ENCODE results near the gene CRYBA1. TPM values are rescaled to one million over a fixed set of nuclear protein-coding genes. Genes with fewer than 3 reads are reported as not detected.
"Not testable (repeated sequence)": the region's sequence is repeated elsewhere in the genome, so short reads cannot be mapped to it uniquely, and the experiment has no call there.

CRYBA1 gene
- polyA plus RNA-seq (2012; ENCODE audit: missing spikeins) = not detected

GRCh38 chr17:29246628-29247027 is at the start of gene CRYBA1:
CRYBA1 (plus strand) TSS chr17:29246859; CDS start chr17:29246864, 5 bp downstream.
- DNase-seq (ENCODE audit: insufficient read length) (no peak), FAIRE-seq (no peak)
- TF ChIP-seq POLR2A (IDR thresholded peaks at IDR 0.05; ENCODE audit: low read depth, low read length) (no peak), POLR2AphosphoS5 (IDR thresholded peaks at IDR 0.05; ENCODE audit: low read depth, low read length) (no peak), TAF1 (IDR thresholded peaks at IDR 0.05; ENCODE audit: borderline replicate concordance, low read depth, low read length) (no peak)

- no peak for FAIRE-seq
- DNase-seq (ENCODE audit: insufficient read length) = no peak
- no peak for TF ChIP-seq POLR2A (IDR thresholded peaks at IDR 0.05; ENCODE audit: low read depth, low read length)
- TF ChIP-seq TAF1 (IDR thresholded peaks at IDR 0.05; ENCODE audit: borderline replicate concordance, low read depth, low read length) = no peak
Observed at GRCh38 chr17:29197516-29198272, 49.0 kb upstream of the CRYBA1 start.

GRCh38 chr17:29204068-29204804 is 42.4 kb upstream of the CRYBA1 start:
- FAIRE-seq; DNase-seq (ENCODE audit: insufficient read length): not testable (repeated sequence)

- TF ChIP-seq TAF1 (IDR thresholded peaks at IDR 0.05; ENCODE audit: borderline replicate concordance, low read depth, low read length) = no peak
- no peak for TF ChIP-seq POLR2AphosphoS5 (IDR thresholded peaks at IDR 0.05; ENCODE audit: low read depth, low read length)
- TF ChIP-seq POLR2A (IDR thresholded peaks at IDR 0.05; ENCODE audit: low read depth, low read length) = no peak
- FAIRE-seq = no peak
- DNase-seq (ENCODE audit: insufficient read length) = no peak
Observed at GRCh38 chr17:29205047-29205446, 41.6 kb upstream of the CRYBA1 start.

- DNase-seq (ENCODE audit: insufficient read length) = no peak
- no peak for TF ChIP-seq TAF1 (IDR thresholded peaks at IDR 0.05; ENCODE audit: borderline replicate concordance, low read depth, low read length)
- TF ChIP-seq POLR2A (IDR thresholded peaks at IDR 0.05; ENCODE audit: low read depth, low read length) = no peak
- TF ChIP-seq POLR2AphosphoS5 (IDR thresholded peaks at IDR 0.05; ENCODE audit: low read depth, low read length) = no peak
- no peak for FAIRE-seq
Observed at GRCh38 chr17:29207975-29208374, 38.7 kb upstream of the CRYBA1 start.

- DNase-seq (ENCODE audit: insufficient read length) (no peak), FAIRE-seq (no peak)
- no peak for TF ChIP-seq POLR2AphosphoS5 (IDR thresholded peaks at IDR 0.05; ENCODE audit: low read depth, low read length)
- TF ChIP-seq TAF1 (IDR thresholded peaks at IDR 0.05; ENCODE audit: borderline replicate concordance, low read depth, low read length) = no peak
- TF ChIP-seq POLR2A (IDR thresholded peaks at IDR 0.05; ENCODE audit: low read depth, low read length) = no peak
Observed at GRCh38 chr17:29209073-29209472, 37.6 kb upstream of the CRYBA1 start.

- no peak for FAIRE-seq
Observed at GRCh38 chr17:29210879-29211278, 35.8 kb upstream of the CRYBA1 start.

GRCh38 chr17:29212094-29212631 is 34.5 kb upstream of the CRYBA1 start:
- FAIRE-seq = no peak
- DNase-seq (ENCODE audit: insufficient read length) = no peak
- TF ChIP-seq TAF1 (IDR thresholded peaks at IDR 0.05; ENCODE audit: borderline replicate concordance, low read depth, low read length) (no peak), POLR2A (IDR thresholded peaks at IDR 0.05; ENCODE audit: low read depth, low read length) (no peak), POLR2AphosphoS5 (IDR thresholded peaks at IDR 0.05; ENCODE audit: low read depth, low read length) (no peak)

More at GRCh38 chr17:29210879-29211278, 35.8 kb upstream of the CRYBA1 start:
- DNase-seq (ENCODE audit: insufficient read length) = no peak
- TF ChIP-seq TAF1 (IDR thresholded peaks at IDR 0.05; ENCODE audit: borderline replicate concordance, low read depth, low read length) (no peak), POLR2A (IDR thresholded peaks at IDR 0.05; ENCODE audit: low read depth, low read length) (no peak), POLR2AphosphoS5 (IDR thresholded peaks at IDR 0.05; ENCODE audit: low read depth, low read length) (no peak)

GRCh38 chr17:29212681-29213121 is 34.0 kb upstream of the CRYBA1 start:
- no peak for TF ChIP-seq TAF1 (IDR thresholded peaks at IDR 0.05; ENCODE audit: borderline replicate concordance, low read depth, low read length)
- no peak for TF ChIP-seq POLR2A (IDR thresholded peaks at IDR 0.05; ENCODE audit: low read depth, low read length)
- no peak for TF ChIP-seq POLR2AphosphoS5 (IDR thresholded peaks at IDR 0.05; ENCODE audit: low read depth, low read length)
- no peak for FAIRE-seq
- no peak for DNase-seq (ENCODE audit: insufficient read length)

- FAIRE-seq = no peak
- TF ChIP-seq POLR2AphosphoS5 (IDR thresholded peaks at IDR 0.05; ENCODE audit: low read depth, low read length) (no peak), POLR2A (IDR thresholded peaks at IDR 0.05; ENCODE audit: low read depth, low read length) (no peak), TAF1 (IDR thresholded peaks at IDR 0.05; ENCODE audit: borderline replicate concordance, low read depth, low read length) (no peak)
- no peak for DNase-seq (ENCODE audit: insufficient read length)
Observed at GRCh38 chr17:29214215-29215146, 32.2 kb upstream of the CRYBA1 start.

GRCh38 chr17:29215174-29215573 is 31.5 kb upstream of the CRYBA1 start:
- no peak for FAIRE-seq
- DNase-seq (ENCODE audit: insufficient read length) = no peak
- no peak for TF ChIP-seq POLR2A (IDR thresholded peaks at IDR 0.05; ENCODE audit: low read depth, low read length)
